ENCODE measurements around the gene GINS2. TPM values are rescaled to one million over a fixed set of nuclear protein-coding genes. Genes with fewer than 3 reads are reported as not detected.

GINS2 gene
- total RNA-seq, 1 donor from 2014 or later: 6.1 TPM

DNA sequence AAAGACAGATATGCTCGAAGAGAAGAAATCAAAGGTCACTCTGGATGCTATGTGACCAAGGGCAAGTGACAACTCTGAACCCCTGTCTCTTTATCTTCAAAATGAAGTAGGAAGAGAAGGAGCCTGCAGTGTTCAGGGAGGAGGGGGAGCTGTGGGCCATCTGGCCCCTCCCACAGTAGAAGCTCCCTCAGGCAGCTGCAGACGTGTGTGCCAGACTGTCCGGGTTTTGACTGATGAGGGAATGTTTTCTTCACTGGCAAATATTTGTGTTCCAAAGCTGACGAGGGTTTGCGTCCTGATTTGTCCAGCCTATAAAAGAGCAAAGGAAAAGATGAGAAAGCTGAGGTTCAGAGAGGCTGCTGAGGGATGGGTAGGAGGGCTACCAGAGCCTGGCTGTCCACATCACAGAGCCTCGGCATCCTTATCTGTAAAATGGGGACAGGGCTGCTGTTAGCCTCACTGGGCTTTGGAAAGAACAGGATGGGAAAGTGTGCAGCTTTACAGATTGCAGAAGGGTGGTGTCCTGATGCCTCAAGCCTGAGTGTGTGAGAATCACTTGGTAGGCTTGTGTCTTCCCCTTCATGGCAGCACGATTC, 1.8 kb upstream of the GINS2 start:
- no peak for DNase-seq (ENCODE audit: extremely low read depth, low read depth, low spot score)

DNA sequence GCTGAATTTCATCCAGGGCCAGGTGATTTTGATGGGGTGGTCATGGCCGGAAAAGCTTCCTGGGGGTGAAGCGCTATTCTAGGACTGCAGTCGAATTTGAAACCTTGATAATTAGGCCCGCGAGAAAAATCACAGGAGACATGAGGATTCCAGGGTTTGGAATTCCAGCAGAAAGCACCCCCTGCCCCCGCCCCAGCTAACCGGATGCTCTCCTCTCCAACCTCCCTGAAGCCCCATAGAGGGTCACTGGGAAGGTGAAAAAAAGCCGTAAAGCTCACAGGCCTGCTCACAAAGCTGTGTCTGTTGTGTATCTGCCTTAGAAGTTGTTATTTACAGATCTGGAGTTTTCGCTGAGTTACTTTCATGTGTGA, 1.2 kb upstream of the GINS2 start:
- no peak for DNase-seq (ENCODE audit: extremely low read depth, low read depth, low spot score)

GRCh38 chr16:85689285-85689949, 663 bp upstream of the GINS2 start:
- DNase-seq (ENCODE audit: extremely low read depth, low read depth, low spot score): no peak

- DNase-seq (ENCODE audit: extremely low read depth, low read depth, low spot score): no peak
Measured at GRCh38 chr16:85687651-85688471, 893 bp downstream of the GINS2 start.

GRCh38 chr16:85686912-85687591, 1.7 kb downstream of the GINS2 start:
- DNase-seq (ENCODE audit: extremely low read depth, low read depth, low spot score): no peak

GRCh38 chr16:85685251-85685650, 3.5 kb downstream of the GINS2 start:
- DNase-seq (ENCODE audit: extremely low read depth, low read depth, low spot score): no peak

GRCh38 chr16:85683363-85683762, 5.4 kb downstream of the GINS2 start:
- DNase-seq (ENCODE audit: extremely low read depth, low read depth, low spot score): no peak

GRCh38 chr16:85682516-85682915, 6.2 kb downstream of the GINS2 start:
- DNase-seq (ENCODE audit: extremely low read depth, low read depth, low spot score): no peak

GRCh38 chr16:85681255-85681654, 7.5 kb downstream of the GINS2 start:
- DNase-seq (ENCODE audit: extremely low read depth, low read depth, low spot score): no peak

DNA sequence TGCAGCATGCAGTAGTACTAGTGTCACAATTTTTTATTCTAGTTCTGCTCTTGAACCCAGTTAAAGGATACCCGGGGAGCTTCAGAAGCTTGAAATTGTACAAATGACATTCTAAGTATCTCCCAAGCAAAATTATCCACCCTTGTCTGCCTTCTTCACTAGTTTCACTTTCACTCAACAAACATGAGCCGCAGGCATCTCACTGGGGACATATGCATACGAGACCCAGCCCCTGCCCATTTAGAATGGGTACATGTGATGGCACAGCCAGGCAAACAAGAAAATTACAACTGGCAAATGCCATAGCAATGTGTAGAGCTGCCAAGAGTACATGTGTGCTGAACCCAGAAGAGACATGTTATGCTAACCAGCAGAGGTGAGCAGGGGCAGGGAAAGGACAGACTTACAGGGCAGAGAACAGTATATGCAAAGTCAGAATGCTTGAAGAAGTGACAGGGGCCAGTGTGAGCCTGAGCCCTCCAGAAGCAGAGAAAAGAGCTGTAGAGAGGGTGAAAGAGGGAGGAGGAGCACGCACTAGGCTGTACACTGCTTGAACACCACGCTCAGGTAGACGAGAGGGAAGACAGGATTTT, 8.3 kb downstream of the GINS2 start:
- DNase-seq (ENCODE audit: extremely low read depth, low read depth, low spot score): no peak

GRCh38 chr16:85679870-85680269, 8.9 kb downstream of the GINS2 start:
- no peak for DNase-seq (ENCODE audit: extremely low read depth, low read depth, low spot score)

DNA sequence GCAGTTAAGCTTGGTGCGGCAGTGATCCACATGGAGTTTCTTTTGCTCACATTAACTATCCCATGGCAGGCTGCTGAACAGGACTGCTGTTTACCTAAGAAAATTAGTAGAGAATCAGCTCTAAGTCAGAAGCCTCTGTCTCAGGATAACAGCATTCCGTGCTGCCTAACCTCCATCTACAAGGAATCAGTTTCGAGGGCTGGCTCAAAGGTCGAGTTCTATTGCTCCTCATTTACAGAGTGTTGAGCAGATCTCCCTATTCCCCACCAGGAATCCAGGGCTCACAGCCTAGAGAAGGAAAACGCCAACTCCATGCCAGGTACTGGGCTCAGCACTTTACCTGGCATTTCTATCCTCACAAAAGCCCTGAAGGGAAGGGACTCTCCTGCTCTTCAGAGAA, 9.9 kb downstream of the GINS2 start:
- no peak for DNase-seq (ENCODE audit: extremely low read depth, low read depth, low spot score)

- DNase-seq (ENCODE audit: extremely low read depth, low read depth, low spot score): no peak
Measured at GRCh38 chr16:85678016-85678415, 10.7 kb downstream of the GINS2 start.

DNA sequence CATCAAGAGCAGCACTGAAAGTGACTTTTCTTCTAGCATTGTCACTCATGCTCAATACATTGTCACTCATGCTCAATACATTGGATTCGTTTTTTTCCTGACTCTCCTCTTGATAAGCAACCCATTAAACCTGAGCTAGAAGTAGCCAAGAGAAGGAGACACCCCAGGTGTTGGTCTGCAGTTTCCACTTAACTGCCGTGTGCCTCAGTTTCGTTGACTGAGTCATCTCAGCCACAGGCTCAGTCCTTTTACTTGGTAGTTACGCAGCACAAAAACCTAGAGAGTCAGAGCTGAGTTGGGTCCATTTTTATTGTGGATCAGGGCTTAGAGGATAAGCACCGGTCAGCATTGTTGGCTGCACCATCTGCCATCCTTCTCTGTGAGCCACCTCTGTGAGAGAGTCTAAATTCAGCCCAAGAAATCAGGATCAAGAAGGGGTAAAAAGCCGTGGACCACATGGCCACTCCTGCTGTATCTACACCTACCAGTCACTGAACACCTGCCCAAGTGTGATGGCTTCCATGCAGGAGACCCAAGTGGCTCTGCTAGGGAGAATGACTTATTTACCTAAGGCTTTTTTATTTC, 11.3 kb downstream of the GINS2 start:
- no peak for DNase-seq (ENCODE audit: extremely low read depth, low read depth, low spot score)

DNA sequence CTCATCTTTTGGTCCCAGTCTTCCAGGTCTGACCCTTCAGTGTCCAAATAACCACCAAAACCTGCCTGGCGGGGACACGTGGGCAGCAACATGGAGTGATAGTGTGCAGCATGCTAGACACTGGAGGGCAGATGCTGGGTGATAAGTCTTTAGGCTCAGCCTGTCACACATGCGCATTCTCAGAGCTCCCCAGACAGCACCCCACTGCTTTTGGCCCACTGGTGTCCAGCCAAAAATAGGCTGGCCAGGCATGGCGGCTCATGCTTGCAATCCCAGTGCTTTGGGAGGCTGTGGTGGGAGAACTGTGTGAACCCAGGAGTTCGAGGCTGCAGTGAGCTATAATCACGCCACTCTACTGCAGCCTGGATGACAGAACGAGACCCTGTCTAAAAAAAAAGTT, 12.3 kb downstream of the GINS2 start:
- no peak for DNase-seq (ENCODE audit: extremely low read depth, low read depth, low spot score)

DNA sequence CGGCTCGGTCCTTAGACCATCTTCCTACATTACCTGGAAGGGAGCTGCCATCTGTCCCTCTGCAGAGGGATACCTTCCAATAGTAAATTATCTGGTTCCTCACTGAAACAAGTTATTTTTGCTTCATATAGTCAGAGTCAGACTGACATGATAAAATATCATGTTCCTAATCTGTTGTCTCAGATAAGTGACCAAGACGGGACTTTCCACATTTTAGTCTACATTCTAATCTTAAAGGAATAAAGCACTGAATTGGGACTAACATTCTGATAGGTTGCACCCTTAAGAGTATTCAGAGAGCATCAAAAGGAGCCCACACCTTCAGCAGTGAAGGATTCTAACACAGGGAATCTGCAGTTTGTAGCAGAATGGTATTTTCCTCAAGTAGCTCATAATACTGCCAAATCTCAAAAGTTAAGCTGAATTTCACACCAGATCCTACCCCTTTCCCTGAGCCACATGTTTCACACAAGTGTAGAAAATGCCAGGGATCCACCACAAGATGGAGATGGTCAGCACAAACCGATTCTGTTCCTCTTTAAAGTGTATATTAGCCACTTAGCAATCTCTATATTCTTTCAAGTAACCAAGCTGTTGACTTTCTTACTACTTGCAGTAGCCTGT, 13.4 kb downstream of the GINS2 start:
- no peak for DNase-seq (ENCODE audit: extremely low read depth, low read depth, low spot score)

GRCh38 chr16:85674828-85675227, 13.9 kb downstream of the GINS2 start:
- DNase-seq (ENCODE audit: extremely low read depth, low read depth, low spot score): no peak

DNA sequence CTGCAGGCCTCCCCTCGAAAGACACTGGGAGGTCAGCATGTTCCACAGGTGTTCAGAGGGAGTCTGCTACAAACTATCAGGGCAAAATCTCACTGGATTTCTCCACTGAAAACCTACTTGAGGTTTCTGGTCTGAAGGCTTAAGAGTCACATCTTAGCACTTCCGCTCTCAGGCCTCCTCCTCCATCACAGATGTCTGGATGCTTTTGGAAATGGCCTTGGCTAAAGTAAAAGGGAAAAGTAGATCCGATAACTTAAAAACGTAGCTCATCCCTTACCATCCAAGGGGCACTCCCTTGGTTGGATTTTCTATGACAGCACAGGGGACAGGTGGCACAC, 14.4 kb downstream of the GINS2 start:
- no peak for DNase-seq (ENCODE audit: extremely low read depth, low read depth, low spot score)

GRCh38 chr16:85673529-85674417, 15.0 kb downstream of the GINS2 start:
- DNase-seq (ENCODE audit: extremely low read depth, low read depth, low spot score): no peak

Measured in glomerular endothelial cell (primary cell).